ENCODE measurements around the gene NUCB2.

DNA sequence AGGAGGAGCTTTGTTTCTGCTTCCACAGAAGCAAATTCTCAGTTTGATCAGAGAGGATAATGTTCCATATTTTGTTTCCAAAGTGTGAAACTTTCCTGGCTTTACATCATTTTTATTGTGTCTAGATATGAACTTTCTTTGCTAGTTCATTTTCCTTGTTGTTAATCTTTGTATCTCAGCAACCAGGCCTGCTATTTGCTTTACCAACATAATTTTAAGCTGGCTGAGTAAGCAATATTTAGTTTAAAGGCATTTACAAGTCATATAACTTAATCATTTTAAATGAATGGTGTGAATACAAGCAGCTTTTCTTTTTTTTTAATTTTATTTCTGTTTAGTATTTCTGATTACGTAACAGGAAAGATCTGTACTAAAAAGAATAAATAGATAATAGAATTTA lies 15.2 kb downstream of the NUCB2 start:
- TF ChIP-seq CTCF (IDR thresholded peaks at IDR 0.05; ENCODE audit: extremely low read depth in 1 of 2, insufficient read depth in 1 of 2, low read depth in 1 of 2, low read length in 2 of 2) (no peak), GATA2 (IDR thresholded peaks at IDR 0.05; ENCODE audit: insufficient read depth, insufficient read length, low read depth, low read length) (no peak), POLR2A (IDR thresholded peaks at IDR 0.05; ENCODE audit: low read depth, low read length) (no peak), JUN (IDR thresholded peaks at IDR 0.05; ENCODE audit: borderline replicate concordance, insufficient read depth, insufficient read length, low read depth) (no peak), MYC (IDR thresholded peaks at IDR 0.05; ENCODE audit: low read depth, low read length) (no peak)
